Measurements from ENCODE around the gene PCK2.
A peak's percentile ranks its signal among the peaks of the same experiment; 100 is the strongest.

DNA sequence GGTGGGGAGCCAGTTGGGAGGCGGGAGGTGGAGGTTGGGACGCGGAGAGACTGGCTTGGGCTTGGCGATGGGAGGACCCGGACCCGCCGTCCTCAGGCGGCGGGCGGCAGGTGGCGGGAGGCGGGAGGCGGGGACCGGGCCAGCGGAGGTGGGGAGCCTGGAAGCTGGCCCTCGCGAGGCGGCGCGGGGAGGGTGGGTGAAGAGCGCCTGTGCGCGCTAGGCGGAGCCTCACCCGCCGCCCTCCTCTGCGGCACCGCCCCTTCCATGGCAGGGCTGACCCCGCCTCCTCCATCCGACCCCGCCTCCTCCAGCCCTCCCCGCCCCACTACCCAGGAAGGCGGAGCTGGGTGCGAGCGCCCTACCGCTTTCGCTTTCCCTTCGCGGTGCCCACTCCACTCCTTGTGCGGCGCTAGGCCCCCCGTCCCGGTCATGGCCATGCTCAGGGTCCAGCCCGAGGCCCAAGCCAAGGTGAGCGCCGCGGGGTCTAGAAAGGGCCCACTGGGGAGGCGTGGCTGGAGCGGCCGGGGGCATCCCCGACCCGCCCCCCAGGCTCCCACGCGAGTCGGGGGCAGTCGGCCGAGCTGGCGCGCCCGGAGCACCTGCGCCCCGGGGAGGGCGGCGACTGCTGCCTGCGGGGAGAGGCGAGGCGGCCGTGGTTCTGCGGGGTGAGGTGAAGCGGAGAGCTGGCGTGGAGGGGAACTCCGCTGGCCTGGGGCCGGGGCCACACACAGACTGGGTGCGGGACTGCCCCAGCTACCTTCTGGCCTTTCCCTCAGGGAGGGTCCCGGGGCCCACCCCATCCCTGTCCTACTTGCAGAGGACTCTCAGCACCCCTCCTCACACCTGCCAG is 41.9 kb downstream of the PCK2 start, which contains the start of gene PSME1:
- TF ChIP-seq, protein P1, sequence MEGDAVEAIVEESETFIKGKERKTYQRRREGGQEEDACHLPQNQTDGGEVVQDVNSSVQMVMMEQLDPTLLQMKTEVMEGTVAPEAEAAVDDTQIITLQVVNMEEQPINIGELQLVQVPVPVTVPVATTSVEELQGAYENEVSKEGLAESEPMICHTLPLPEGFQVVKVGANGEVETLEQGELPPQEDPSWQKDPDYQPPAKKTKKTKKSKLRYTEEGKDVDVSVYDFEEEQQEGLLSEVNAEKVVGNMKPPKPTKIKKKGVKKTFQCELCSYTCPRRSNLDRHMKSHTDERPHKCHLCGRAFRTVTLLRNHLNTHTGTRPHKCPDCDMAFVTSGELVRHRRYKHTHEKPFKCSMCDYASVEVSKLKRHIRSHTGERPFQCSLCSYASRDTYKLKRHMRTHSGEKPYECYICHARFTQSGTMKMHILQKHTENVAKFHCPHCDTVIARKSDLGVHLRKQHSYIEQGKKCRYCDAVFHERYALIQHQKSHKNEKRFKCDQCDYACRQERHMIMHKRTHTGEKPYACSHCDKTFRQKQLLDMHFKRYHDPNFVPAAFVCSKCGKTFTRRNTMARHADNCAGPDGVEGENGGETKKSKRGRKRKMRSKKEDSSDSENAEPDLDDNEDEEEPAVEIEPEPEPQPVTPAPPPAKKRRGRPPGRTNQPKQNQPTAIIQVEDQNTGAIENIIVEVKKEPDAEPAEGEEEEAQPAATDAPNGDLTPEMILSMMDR (IDR thresholded peaks at IDR 0.05) = no peak
- peak in 1 of 2 donors; percentile 68 for TF ChIP-seq POLR2A (IDR thresholded peaks at IDR 0.05)

All from vagina (tissue), 2 donors.